HG03025 (cell line): Measurements from ENCODE around the gene SSPN.

Source experiments
- ATAC-seq: cut with Tn5 transposase; IDR thresholded peaks from one replicate; pipeline ENCODE4 v1.9.1; 2021; ENCODE audit warnings: mild to moderate bottlenecking, moderate library complexity; ENCODE audit not compliant: unreplicated experiment, low FRiP score

The SSPN gene

GRCh38 chr12:26185532-26186320 is 9.6 kb upstream of the SSPN start:
- ATAC-seq: no peak

GRCh38 chr12:26187014-26187798 is 8.2 kb upstream of the SSPN start:
- no peak for ATAC-seq

- no peak for ATAC-seq
These were observed 7.2 kb upstream of the SSPN start for GRCh38 chr12:26188127-26188526.

GRCh38 chr12:26188641-26189040 is 6.7 kb upstream of the SSPN start:
- ATAC-seq: no peak

GRCh38 chr12:26192142-26192541 is 3.2 kb upstream of the SSPN start:
- ATAC-seq: no peak

- ATAC-seq: no peak
These were observed 1.8 kb upstream of the SSPN start for GRCh38 chr12:26193539-26193938.

GRCh38 chr12:26195641-26196420 is 458 bp downstream of the SSPN start:
- ATAC-seq: no peak

GRCh38 chr12:26196421-26196716 is 996 bp downstream of the SSPN start:
- no peak for ATAC-seq

GRCh38 chr12:26197832-26198231 is 2.5 kb downstream of the SSPN start:
- no peak for ATAC-seq

GRCh38 chr12:26198742-26199141 is 3.4 kb downstream of the SSPN start:
- ATAC-seq: no peak

- no peak for ATAC-seq
These were observed 7.9 kb downstream of the SSPN start for GRCh38 chr12:26203167-26203780.

- no peak for ATAC-seq
These were observed 9.4 kb downstream of the SSPN start for GRCh38 chr12:26204612-26205289.

GRCh38 chr12:26205298-26205697 is 9.9 kb downstream of the SSPN start:
- ATAC-seq: no peak

- ATAC-seq: no peak
These were observed 10.6 kb downstream of the SSPN start for GRCh38 chr12:26205941-26206340.

- ATAC-seq: no peak
These were observed 16.0 kb downstream of the SSPN start for GRCh38 chr12:26211331-26211730.

- no peak for ATAC-seq
These were observed 17.0 kb downstream of the SSPN start for GRCh38 chr12:26212396-26212795.

- ATAC-seq: no peak
These were observed 17.6 kb downstream of the SSPN start for GRCh38 chr12:26212988-26213387.

GRCh38 chr12:26214121-26214520 is 18.7 kb downstream of the SSPN start:
- ATAC-seq: no peak

GRCh38 chr12:26219736-26220135 is 24.4 kb downstream of the SSPN start:
- ATAC-seq: no peak

GRCh38 chr12:26224657-26225056 is 29.3 kb downstream of the SSPN start:
- ATAC-seq: no peak
